ENCODE data around the gene SETD5.

Gene SETD5

DNA sequence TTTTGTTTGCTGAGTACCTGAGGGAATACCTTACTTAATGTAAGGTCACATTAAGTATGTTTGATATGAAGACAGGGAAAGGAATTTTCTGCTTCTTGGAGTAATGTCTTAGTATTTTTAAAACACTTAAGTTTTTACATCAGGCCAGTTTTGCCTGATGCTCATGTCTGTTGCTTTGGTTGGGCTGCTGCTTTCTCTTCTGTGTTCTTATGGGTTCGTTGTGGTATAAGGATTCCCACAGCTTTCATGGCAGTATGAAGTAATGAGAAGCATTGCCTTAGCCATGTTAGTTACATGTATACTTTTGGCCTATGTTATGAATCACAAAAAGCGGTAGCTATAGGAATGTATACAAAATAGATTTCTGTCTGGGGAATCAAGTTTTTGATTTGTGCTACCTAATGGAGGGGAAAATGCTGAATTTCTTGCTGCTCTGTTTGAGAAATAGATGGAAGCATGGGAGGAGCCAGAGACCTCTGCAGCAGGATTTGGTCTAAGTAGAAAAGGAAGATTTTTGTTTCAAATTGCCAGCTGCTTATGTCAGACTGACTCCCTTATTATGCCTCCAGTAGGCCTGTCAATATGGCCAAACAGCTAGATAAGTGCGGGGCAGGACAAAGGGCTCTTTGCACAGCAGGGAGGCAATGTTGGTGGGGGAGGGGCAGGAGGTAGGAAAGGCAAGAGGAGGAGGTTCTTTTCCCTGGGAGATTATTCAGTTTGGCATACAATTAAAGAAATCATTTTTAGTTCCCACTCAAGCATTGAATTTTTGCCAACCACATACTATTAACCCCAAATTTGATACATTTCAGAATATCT, 5.2 kb downstream of the SETD5 start:
- no peak for DNase-seq (ENCODE audit: low spot score)
- no peak for TF ChIP-seq CTCF (IDR thresholded peaks at IDR 0.05; ENCODE audit: extremely low read depth, missing control alignments)

GRCh38 chr3:9403463-9403862, 6.0 kb downstream of the SETD5 start:
- TF ChIP-seq CTCF (IDR thresholded peaks at IDR 0.05; ENCODE audit: extremely low read depth, missing control alignments) = no peak
- DNase-seq (ENCODE audit: low spot score) = no peak

DNA sequence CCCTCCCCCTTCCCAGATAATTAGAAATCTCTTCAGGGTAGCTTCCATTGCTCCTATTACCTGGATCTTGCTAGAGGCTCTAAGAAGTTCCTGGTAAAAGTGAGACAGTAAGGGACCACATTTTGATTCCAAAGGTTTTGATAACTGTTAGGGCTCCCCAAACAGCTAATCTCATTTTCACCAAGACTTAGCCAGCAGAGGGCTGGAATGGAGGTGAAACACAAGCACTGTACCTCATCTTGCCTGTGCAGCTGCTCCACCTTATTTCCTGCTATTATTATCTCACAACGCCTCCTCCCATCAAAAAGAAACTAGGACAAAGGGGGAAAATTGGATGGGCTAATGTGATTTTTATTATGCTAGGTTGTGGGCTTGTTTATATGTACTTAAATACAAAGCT, 7.3 kb downstream of the SETD5 start:
- no peak for DNase-seq (ENCODE audit: low spot score)
- no peak for TF ChIP-seq CTCF (IDR thresholded peaks at IDR 0.05; ENCODE audit: extremely low read depth, missing control alignments)

DNA sequence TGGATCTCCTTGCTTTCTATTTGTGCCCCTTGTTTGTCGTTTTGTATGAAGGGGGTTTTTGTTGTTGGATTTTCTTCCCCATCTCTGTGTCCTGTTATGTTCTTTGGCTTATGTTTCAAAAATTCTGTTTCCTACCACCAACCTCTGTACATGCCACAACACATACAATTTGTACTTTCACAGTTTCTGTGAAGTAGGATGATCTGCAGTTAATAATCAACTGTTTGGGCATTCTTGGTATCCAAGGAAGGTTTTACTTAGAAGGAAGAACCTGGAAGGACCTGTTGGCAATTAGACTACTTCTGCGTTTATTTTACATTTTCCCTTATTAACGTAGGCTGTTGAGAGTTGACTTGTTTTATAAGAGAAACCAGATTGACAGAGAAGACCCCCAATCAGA, 8.3 kb downstream of the SETD5 start:
- no peak for TF ChIP-seq CTCF (IDR thresholded peaks at IDR 0.05; ENCODE audit: extremely low read depth, missing control alignments)
- no peak for DNase-seq (ENCODE audit: low spot score)

DNA sequence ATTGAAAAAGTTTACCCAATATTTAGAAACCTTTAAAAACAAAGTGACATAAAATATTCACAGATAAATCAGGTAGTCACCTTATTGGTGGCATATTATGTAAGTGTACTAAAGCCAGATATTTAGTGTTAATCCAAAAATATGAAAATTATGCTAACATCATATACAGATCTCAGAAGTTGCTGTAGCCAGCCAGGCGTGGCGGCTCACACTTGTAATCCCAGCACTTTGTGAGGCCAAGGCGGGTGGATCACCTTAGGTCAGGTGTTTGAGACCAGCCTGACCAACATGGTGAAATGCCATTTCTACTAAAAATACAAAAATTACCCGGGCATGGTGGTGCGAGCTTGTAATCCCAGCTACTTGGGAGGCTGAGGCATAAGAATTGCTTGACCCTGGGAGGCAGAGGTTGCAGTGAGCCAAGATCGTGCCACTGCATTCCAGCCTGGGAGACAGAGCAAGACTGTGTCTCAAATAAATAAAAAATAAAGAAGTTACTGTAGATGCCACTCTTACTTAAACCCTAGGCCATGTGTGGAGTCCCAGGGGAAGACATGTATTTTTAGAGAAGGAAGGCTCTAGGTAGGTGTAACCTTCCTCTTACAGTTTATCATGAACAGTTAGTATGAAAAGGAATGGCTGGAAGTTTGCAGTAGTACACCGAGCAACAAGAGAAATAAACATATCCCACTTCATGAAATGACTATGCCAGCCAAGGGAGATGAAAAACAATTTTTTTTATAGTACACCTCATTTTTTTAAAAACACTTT, 9.6 kb downstream of the SETD5 start:
- TF ChIP-seq CTCF (IDR thresholded peaks at IDR 0.05; ENCODE audit: extremely low read depth, missing control alignments) = no peak
- DNase-seq (ENCODE audit: low spot score) = no peak

DNA sequence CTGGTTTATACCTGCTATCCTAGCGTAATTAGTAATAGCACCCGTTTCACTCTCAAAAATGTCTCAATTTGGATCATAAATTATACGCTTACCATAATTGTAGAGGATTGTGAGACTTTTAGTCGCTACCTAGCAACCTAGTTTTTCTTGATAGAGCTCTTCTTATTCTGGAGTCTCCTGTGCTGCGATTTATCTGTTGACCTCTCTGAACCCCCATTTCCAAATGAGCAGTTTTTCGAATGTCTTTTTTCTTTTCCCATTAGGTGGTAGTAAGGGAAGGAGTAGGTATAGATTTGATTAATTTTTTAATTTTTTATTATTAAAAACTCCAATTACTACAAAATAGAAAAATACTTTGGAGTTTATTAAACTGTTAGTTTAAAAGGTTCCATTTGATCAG, 10.6 kb downstream of the SETD5 start:
- DNase-seq (ENCODE audit: low spot score) = no peak
- no peak for TF ChIP-seq CTCF (IDR thresholded peaks at IDR 0.05; ENCODE audit: extremely low read depth, missing control alignments)

- TF ChIP-seq CTCF (IDR thresholded peaks at IDR 0.05; ENCODE audit: extremely low read depth, missing control alignments) = no peak
- DNase-seq (ENCODE audit: low spot score) = no peak
Measured at GRCh38 chr3:9408546-9408945, 11.1 kb downstream of the SETD5 start.
